Gastroesophageal sphincter (tissue), 4 donors: ENCODE data around the gene ST8SIA4. TPM values are rescaled to one million over a fixed set of nuclear protein-coding genes. Genes with fewer than 3 reads are reported as not detected.

Experiments used
- ATAC-seq: fragments of 150-250 bp; one replicate; pipeline ENCODE4 v1.9.1; 2016; ENCODE audit warnings: mild to moderate bottlenecking, moderate library complexity
- H3K27ac ChIP-seq, 4 donors: fragments of 200-600 bp; sonication (generic) in 3 of 4; 1 replicate in 3 of 4; 2 replicates in 1 of 4; pipeline ENCODE4 v1.5.1; 2016 to 2019
- H3K27me3 ChIP-seq: fragments of 200-600 bp; sonication (generic); one replicate; pipeline ENCODE4 v1.5.1; 2019
- H3K36me3 ChIP-seq, 2 donors: fragments of 200-600 bp; sonication (generic); one replicate each; pipeline ENCODE4 v1.5.1; 2019; ENCODE audit warnings: control low read depth in 1 of 2
- H3K4me1 ChIP-seq, 3 donors: fragments of 200-600 bp; sonication (generic); 1 replicate in 2 of 3; 2 replicates in 1 of 3; pipeline ENCODE4 v1.5.1; 2016 to 2019; ENCODE audit warnings: control low read depth in 2 of 3
- H3K4me3 ChIP-seq, 2 donors: fragments of 200-600 bp; sonication (generic); one replicate each; pipeline ENCODE4 v1.5.1; 2019; ENCODE audit warnings: mild to moderate bottlenecking in 1 of 2, moderate library complexity in 1 of 2
- H3K9me3 ChIP-seq, 3 donors: fragments of 200-600 bp; sonication (generic); one replicate each; pipeline ENCODE4 v1.5.1; 2017 to 2019; ENCODE audit warnings: control low read depth in 2 of 3
- CTCF ChIP-seq, 4 experiments: fragments of 200-600 bp in 2 of 4; fragments of 450-650 bp in 2 of 4; sonication (generic) in 1 of 4; IDR thresholded peaks; one replicate each; pipeline ENCODE4 v1.5.1; 2017 to 2019; ENCODE audit warnings: antibody characterized with exemption in 4 of 4, mild to moderate bottlenecking in 2 of 4, moderate library complexity in 2 of 4
- EP300 ChIP-seq: sonication (generic); formaldehyde crosslinking; IDR thresholded peaks from one replicate; pipeline ENCODE4 v1.6.1; 2017; ENCODE audit warnings: antibody characterized with exemption, mild to moderate bottlenecking
- POLR2A ChIP-seq, 2 donors: fragments of 450-650 bp; IDR thresholded peaks; one replicate each; pipeline ENCODE4 v1.6.1; 2017; ENCODE audit warnings: antibody characterized with exemption in 2 of 2, mild to moderate bottlenecking in 2 of 2, moderate library complexity in 1 of 2
- POLR2AphosphoS5 ChIP-seq: sonication (generic); formaldehyde crosslinking; IDR thresholded peaks from one replicate; pipeline ENCODE4 v1.6.1; 2017; ENCODE audit warnings: antibody characterized with exemption
- WGBS, 2 donors: methylation state at CpG; one replicate each; pipeline ENCODE4 v1.1.5; 2018; ENCODE audit warnings: low coverage in 1 of 2; 5-methylcytosine and 5-hydroxymethylcytosine counted together
- total RNA-seq, 4 donors: library from RNA; depleted of rRNA; stranded (reverse); fragments of >200 nt; gene quantifications; one replicate each; pipeline ENCODE4 v1.1.0, GENCODE V29; 2016

ST8SIA4 gene
- total RNA-seq, 4 donors from 2014 or later: 1.1 to 3.9 (median 2.9) TPM

GRCh38 chr5:100854591-100854990 is 48.5 kb downstream of the ST8SIA4 start:
- no peaks in the 10 kb centered on the region for H3K4me1 ChIP-seq
- H3K27me3 ChIP-seq: no peaks in the 10 kb centered on the region
- H3K9me3 ChIP-seq: no peaks in the 10 kb centered on the region
- H3K27ac ChIP-seq: no peak overlapping the region
- TF ChIP-seq CTCF (IDR thresholded peaks at IDR 0.05) (no peak), POLR2AphosphoS5 (no peak), EP300 (no peak), POLR2A (IDR thresholded peaks at IDR 0.05) (no peak)
- H3K4me3 ChIP-seq: no peak overlapping the region
- ATAC-seq: no peak
- H3K36me3 ChIP-seq: no peaks in the 10 kb centered on the region

- Histone ChIP-seq H3K4me3 (no peak overlapping the region), H3K27me3 (no peaks in the 10 kb centered on the region), H3K27ac (no peak overlapping the region), H3K36me3 (no peaks in the 10 kb centered on the region), H3K4me1 (no peaks in the 10 kb centered on the region), H3K9me3 (no peaks in the 10 kb centered on the region)
- no peak for ATAC-seq
- no peak for TF ChIP-seq EP300
- TF ChIP-seq CTCF (IDR thresholded peaks at IDR 0.05): no peak
- no peak for TF ChIP-seq POLR2A (IDR thresholded peaks at IDR 0.05)
- TF ChIP-seq POLR2AphosphoS5: no peak
Observed at GRCh38 chr5:100853582-100853981, 49.5 kb downstream of the ST8SIA4 start.

- Histone ChIP-seq H3K4me1 (no peaks in the 10 kb centered on the region), H3K9me3 (no peaks in the 10 kb centered on the region), H3K27ac (no peak overlapping the region), H3K4me3 (no peak overlapping the region), H3K27me3 (no peaks in the 10 kb centered on the region), H3K36me3 (no peaks in the 10 kb centered on the region)
- no peak for ATAC-seq
- TF ChIP-seq CTCF (IDR thresholded peaks at IDR 0.05) (no peak), EP300 (no peak), POLR2AphosphoS5 (no peak), POLR2A (IDR thresholded peaks at IDR 0.05) (no peak)
- WGBS, 2 donors: 68 to 73% methylated on average over 3 of the region's 3 CpGs
Observed at GRCh38 chr5:100852988-100853449, 50.1 kb downstream of the ST8SIA4 start.

GRCh38 chr5:100852051-100852450 is 51.0 kb downstream of the ST8SIA4 start:
- Histone ChIP-seq H3K27ac (no peak overlapping the region), H3K27me3 (no peaks in the 10 kb centered on the region), H3K36me3 (no peaks in the 10 kb centered on the region), H3K4me3 (no peak overlapping the region), H3K4me1 (no peaks in the 10 kb centered on the region), H3K9me3 (no peaks in the 10 kb centered on the region)
- 100% methylated on average over 2 to 7 of the region's 8 CpGs for WGBS, 2 donors
- TF ChIP-seq POLR2AphosphoS5: no peak
- no peak for TF ChIP-seq POLR2A (IDR thresholded peaks at IDR 0.05)
- no peak for TF ChIP-seq EP300
- TF ChIP-seq CTCF (IDR thresholded peaks at IDR 0.05): no peak
- no peak for ATAC-seq

- H3K9me3 ChIP-seq: no peaks in the 10 kb centered on the region
- no peak overlapping the region for H3K4me3 ChIP-seq
- H3K36me3 ChIP-seq: no peaks in the 10 kb centered on the region
- 10 to 45% methylated on average over 4 of the region's 4 CpGs for whole genome bisulfite sequencing, 2 donors
- no peaks in the 10 kb centered on the region for H3K4me1 ChIP-seq
- no peaks in the 10 kb centered on the region for H3K27me3 ChIP-seq
- ATAC-seq: no peak
- no peak overlapping the region for H3K27ac ChIP-seq
- TF ChIP-seq POLR2A (IDR thresholded peaks at IDR 0.05) (no peak), CTCF (IDR thresholded peaks at IDR 0.05) (no peak), EP300 (no peak), POLR2AphosphoS5 (no peak)
Observed at GRCh38 chr5:100846772-100847171, 56.3 kb downstream of the ST8SIA4 start.
